ENCODE data around the gene ADAMTS16.

GRCh38 chr5:5298068-5298633 is 158.0 kb downstream of the ADAMTS16 start:
- TF ChIP-seq POLR2A (IDR thresholded peaks at IDR 0.05) (no peak), CTCF (IDR thresholded peaks at IDR 0.05) (no peak), EP300 (IDR thresholded peaks at IDR 0.05) (no peak)

All from ovary (tissue), 3 donors.